Suprapubic skin (tissue), 4 donors: Measurements from ENCODE around the gene STEAP4.

Experiments used
- EP300 ChIP-seq: sonication (generic); formaldehyde crosslinking; IDR thresholded peaks from one replicate; pipeline ENCODE4 v1.6.1; 2017; ENCODE audit warnings: antibody characterized with exemption
- POLR2A ChIP-seq, 2 donors: fragments of 450-650 bp; IDR thresholded peaks; one replicate each; pipeline ENCODE4 v1.6.1; 2017; ENCODE audit warnings: antibody characterized with exemption in 2 of 2, mild to moderate bottlenecking in 2 of 2, moderate library complexity in 2 of 2
- POLR2AphosphoS5 ChIP-seq, 3 donors: sonication (generic); formaldehyde crosslinking; IDR thresholded peaks; one replicate each; pipeline ENCODE4 v1.6.1; 2017; ENCODE audit warnings: antibody characterized with exemption in 3 of 3
- TF ChIP-seq, protein P1 (sequence below), 2 donors: fragments of 200-600 bp in 1 of 2; fragments of 450-650 bp in 1 of 2; sonication (generic) in 1 of 2; IDR thresholded peaks; one replicate each; pipeline ENCODE4 v1.5.1; 2016 to 2019; ENCODE audit warnings: antibody characterized with exemption in 2 of 2, mild to moderate bottlenecking in 1 of 2, moderate library complexity in 1 of 2

DNA sequence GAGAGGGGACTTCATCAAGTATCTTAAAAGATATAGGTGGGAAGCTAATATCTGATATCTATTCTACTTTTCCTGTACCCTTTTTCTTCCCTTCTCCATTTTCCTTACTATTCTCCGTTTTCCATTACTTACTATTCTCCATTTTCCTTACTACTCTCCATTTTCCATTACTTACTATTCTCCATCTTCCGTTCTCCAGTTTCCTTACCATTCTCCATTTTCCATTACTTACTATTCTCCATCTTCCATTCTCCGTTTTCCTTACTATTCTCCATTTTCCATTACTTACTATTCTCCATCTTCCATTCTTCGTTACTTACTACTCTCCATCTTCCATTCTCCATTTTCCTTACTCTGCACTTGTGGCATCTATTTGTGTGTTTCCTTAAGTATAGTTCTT lies 39.3 kb downstream of the STEAP4 start:
- TF ChIP-seq POLR2A (IDR thresholded peaks at IDR 0.05) = no peak
- TF ChIP-seq, protein P1, sequence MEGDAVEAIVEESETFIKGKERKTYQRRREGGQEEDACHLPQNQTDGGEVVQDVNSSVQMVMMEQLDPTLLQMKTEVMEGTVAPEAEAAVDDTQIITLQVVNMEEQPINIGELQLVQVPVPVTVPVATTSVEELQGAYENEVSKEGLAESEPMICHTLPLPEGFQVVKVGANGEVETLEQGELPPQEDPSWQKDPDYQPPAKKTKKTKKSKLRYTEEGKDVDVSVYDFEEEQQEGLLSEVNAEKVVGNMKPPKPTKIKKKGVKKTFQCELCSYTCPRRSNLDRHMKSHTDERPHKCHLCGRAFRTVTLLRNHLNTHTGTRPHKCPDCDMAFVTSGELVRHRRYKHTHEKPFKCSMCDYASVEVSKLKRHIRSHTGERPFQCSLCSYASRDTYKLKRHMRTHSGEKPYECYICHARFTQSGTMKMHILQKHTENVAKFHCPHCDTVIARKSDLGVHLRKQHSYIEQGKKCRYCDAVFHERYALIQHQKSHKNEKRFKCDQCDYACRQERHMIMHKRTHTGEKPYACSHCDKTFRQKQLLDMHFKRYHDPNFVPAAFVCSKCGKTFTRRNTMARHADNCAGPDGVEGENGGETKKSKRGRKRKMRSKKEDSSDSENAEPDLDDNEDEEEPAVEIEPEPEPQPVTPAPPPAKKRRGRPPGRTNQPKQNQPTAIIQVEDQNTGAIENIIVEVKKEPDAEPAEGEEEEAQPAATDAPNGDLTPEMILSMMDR (IDR thresholded peaks at IDR 0.05) = no peak
- no peak for TF ChIP-seq POLR2AphosphoS5 (IDR thresholded peaks at IDR 0.05)
- TF ChIP-seq EP300 = no peak
